CD14-positive monocyte (primary cell): Measurements from ENCODE around the gene DPP10. TPM values are rescaled to one million over a fixed set of nuclear protein-coding genes. Genes with fewer than 3 reads are reported as not detected.

Source experiments
- DNase-seq, 3 donors: peaks; one replicate each; pipeline ENCODE4 v3.0.0-alpha.2; 2011 to 2022
- H2AFZ ChIP-seq: 2 replicates; pipeline ENCODE4 v1.6.0; 2012; ENCODE audit warnings: mild to moderate bottlenecking, low read depth, low read length, inconsistent platforms; ENCODE audit not compliant: insufficient read depth, poor library complexity, severe bottlenecking
- H3K27ac ChIP-seq, 2 donors: 1 replicate in 1 of 2; 2 replicates in 1 of 2; pipeline ENCODE4 v1.5.1; 2012 to 2013; ENCODE audit warnings: low read length in 2 of 2, control low read depth in 1 of 2, inconsistent platforms in 1 of 2, low read depth in 1 of 2, mild to moderate bottlenecking in 1 of 2
- H3K27me3 ChIP-seq, 2 donors: one replicate each; pipeline versions ENCODE4 v1.6.0 to v1.6.1; 2011 to 2013; ENCODE audit warnings: low read length in 2 of 2; ENCODE audit not compliant: control insufficient read depth in 2 of 2, insufficient read depth in 2 of 2
- H3K36me3 ChIP-seq, 2 donors: replicated peaks in 1 of 2; 1 replicate in 1 of 2; 2 replicates in 1 of 2; pipeline versions ENCODE4 v1.5.1 to v1.6.1; 2012 to 2013; ENCODE audit warnings: low read length in 2 of 2, control low read depth in 1 of 2, inconsistent platforms in 1 of 2, mild to moderate bottlenecking in 1 of 2; ENCODE audit not compliant: insufficient read depth in 2 of 2, control insufficient read depth in 1 of 2
- H3K4me1 ChIP-seq, 2 donors: 1 replicate in 1 of 2; 2 replicates in 1 of 2; pipeline versions ENCODE4 v1.5.1 to v1.6.1; 2012 to 2013; ENCODE audit warnings: low read length in 2 of 2, control low read depth in 1 of 2, inconsistent platforms in 1 of 2, mild to moderate bottlenecking in 1 of 2, moderate library complexity in 1 of 2; ENCODE audit not compliant: insufficient read depth in 2 of 2, control insufficient read depth in 1 of 2
- H3K4me2 ChIP-seq: replicated peaks from 2 replicates; pipeline ENCODE3; 2012; ENCODE audit warnings: low read length, moderate library complexity, mild to moderate bottlenecking; ENCODE audit not compliant: poor library complexity, severe bottlenecking; ENCODE audit errors: extremely low read depth
- H3K4me3 ChIP-seq, 3 experiments: fragments of 200-600 bp in 1 of 3; sonication (generic) in 1 of 3; replicated peaks in 1 of 3; 1 replicate in 2 of 3; 2 replicates in 1 of 3; pipeline ENCODE4 v1.5.1; 2011 to 2013; ENCODE audit warnings: low read length in 3 of 3, mild to moderate bottlenecking in 3 of 3, control low read depth in 2 of 3, low read depth in 2 of 3, inconsistent platforms in 1 of 3, moderate library complexity in 1 of 3
- H3K79me2 ChIP-seq: 2 replicates; pipeline ENCODE4 v1.6.0; 2012; ENCODE audit warnings: mild to moderate bottlenecking, control low read depth, inconsistent platforms, low read length, moderate library complexity; ENCODE audit not compliant: insufficient read depth
- H3K9ac ChIP-seq: 2 replicates; pipeline ENCODE4 v1.6.0; 2017; ENCODE audit warnings: low read length, mild to moderate bottlenecking; ENCODE audit not compliant: insufficient read depth, poor library complexity, severe bottlenecking
- H3K9me3 ChIP-seq, 2 donors: replicated peaks in 1 of 2; 1 replicate in 1 of 2; 2 replicates in 1 of 2; pipeline versions ENCODE4 v1.5.1 to v1.6.1; 2012 to 2013; ENCODE audit warnings: low read length in 2 of 2, control low read depth in 1 of 2; ENCODE audit not compliant: control insufficient read depth in 1 of 2, insufficient read depth in 1 of 2
- H4K20me1 ChIP-seq: 2 replicates; pipeline ENCODE4 v1.6.0; 2012; ENCODE audit warnings: mild to moderate bottlenecking, low read length, control low read depth, moderate library complexity; ENCODE audit not compliant: insufficient read depth
- H3K27ac Mint-ChIP-seq, 7 donors: one replicate each; pipeline ENCODE4 v1.8.0; 2020; ENCODE audit warnings: mild to moderate bottlenecking in 7 of 7, mixed read lengths in 7 of 7, moderate library complexity in 6 of 7, inconsistent platforms in 2 of 7
- H3K27me3 Mint-ChIP-seq, 3 donors: one replicate each; pipeline ENCODE4 v1.8.0; 2021 to 2022; ENCODE audit warnings: low read depth in 3 of 3, mild to moderate bottlenecking in 3 of 3, mixed read lengths in 3 of 3, moderate library complexity in 3 of 3, inconsistent platforms in 1 of 3
- H3K36me3 Mint-ChIP-seq, 2 donors: one replicate each; pipeline ENCODE4 v1.8.0; 2020; ENCODE audit warnings: mixed read lengths in 2 of 2, inconsistent platforms in 1 of 2, mild to moderate bottlenecking in 1 of 2
- H3K4me1 Mint-ChIP-seq: one replicate; pipeline ENCODE4 v1.8.0; 2020; ENCODE audit warnings: mild to moderate bottlenecking, mixed read lengths
- H3K4me3 Mint-ChIP-seq, 2 donors: one replicate each; pipeline ENCODE4 v1.8.0; 2020; ENCODE audit warnings: mild to moderate bottlenecking in 2 of 2, mixed read lengths in 2 of 2, moderate library complexity in 1 of 2
- H3K9me3 Mint-ChIP-seq, 7 donors: one replicate each; pipeline ENCODE4 v1.8.0; 2020 to 2022; ENCODE audit warnings: mixed read lengths in 7 of 7, mild to moderate bottlenecking in 6 of 7, moderate library complexity in 6 of 7, inconsistent platforms in 2 of 7
- CTCF ChIP-seq: fragments of 200-600 bp; IDR thresholded peaks from one replicate; pipeline ENCODE4 v1.8.0; 2022; ENCODE audit warnings: antibody characterized with exemption, mild to moderate bottlenecking
- WGBS: methylation state at CpG from one replicate; pipeline ENCODE4 v1.1.5; 2013; ENCODE audit warnings: missing lambda C conversion rate; ENCODE audit not compliant: insufficient coverage; 5-methylcytosine and 5-hydroxymethylcytosine counted together
- intact Hi-C, 2 donors: fragments of 100-400 bp; cut with micrococcal nuclease; formaldehyde crosslinking; loops; one replicate each; pipeline versions ENCODE4 v1.15.0 to v1.15.1; 2023
- polyA plus RNA-seq, 3 donors: library from polyadenylated mRNA; depleted of rRNA in 1 of 3; unstranded in 2 of 3; stranded (reverse) in 1 of 3; fragments of 300-500 nt in 2 of 3; fragments of >200 nt in 1 of 3; fragmentation: Illumina TruSeq in 2 of 3; gene quantifications; 1 replicate in 2 of 3; 2 replicates in 1 of 3; pipeline ENCODE4 v1.2.3, GENCODE V29; 2012 to 2021

The DPP10 gene
- polyA plus RNA-seq, 3 donors: not detected

GRCh38 chr2:115782286-115782685 is 1339.8 kb downstream of the DPP10 start:
- H3K36me3 ChIP-seq: no peaks in the 10 kb centered on the region
- H3K79me2 ChIP-seq: no peaks in the 10 kb centered on the region
- Mint-ChIP-seq H3K4me1 (no peaks in the 10 kb centered on the region), H3K27ac (no peak overlapping the region), H3K27me3 (no peaks in the 10 kb centered on the region), H3K9me3 (peaks cover 0 to 4% (median 0%) of the 10 kb centered on the region in 7 donors), H3K36me3 (no peaks in the 10 kb centered on the region), H3K4me3 (no peak overlapping the region)
- no CpG with 5 or more reads among the region's 4 CpGs for WGBS
- no peak overlapping the region for H3K9ac ChIP-seq
- H4K20me1 ChIP-seq: no peaks in the 10 kb centered on the region
- H3K4me3 ChIP-seq: no peak overlapping the region
- no peak for DNase-seq
- no peaks in the 10 kb centered on the region for H3K27me3 ChIP-seq
- H3K4me1 ChIP-seq: no peaks in the 10 kb centered on the region
- peaks cover 3 to 7% of the 10 kb centered on the region in 2 donors for H3K9me3 ChIP-seq
- intact Hi-C loops: no loop called here
- H3K4me2 ChIP-seq: no peak overlapping the region
- no peak overlapping the region for H3K27ac ChIP-seq
- TF ChIP-seq CTCF: no peak
- no peak overlapping the region for H2AFZ ChIP-seq

GRCh38 chr2:115796078-115796477 is 1353.6 kb downstream of the DPP10 start:
- Histone ChIP-seq H3K79me2 (no peaks in the 10 kb centered on the region), H3K4me2 (no peak overlapping the region), H3K4me1 (no peaks in the 10 kb centered on the region), H3K4me3 (no peak overlapping the region), H3K27me3 (no peaks in the 10 kb centered on the region), H3K36me3 (no peaks in the 10 kb centered on the region), H3K9me3 (no peaks in the 10 kb centered on the region), H3K9ac (no peak overlapping the region), H2AFZ (no peak overlapping the region), H3K27ac (no peak overlapping the region), H4K20me1 (no peaks in the 10 kb centered on the region)
- Mint-ChIP-seq H3K4me3 (no peak overlapping the region), H3K27ac (no peak overlapping the region), H3K4me1 (no peaks in the 10 kb centered on the region), H3K27me3 (no peaks in the 10 kb centered on the region), H3K36me3 (no peaks in the 10 kb centered on the region), H3K9me3 (peaks cover 0 to 5% (median under 1%) of the 10 kb centered on the region in 7 donors)
- no peak for DNase-seq
- TF ChIP-seq CTCF: no peak
- intact Hi-C loops: no loop called here
- WGBS: 57% methylated on average over 1 of the region's 3 CpGs
